HG03045 (cell line): ENCODE measurements around the gene KIF1A.
"Not testable (repeated sequence)": the region's sequence is repeated elsewhere in the genome, so short reads cannot be mapped to it uniquely, and the experiment has no call there.

ENCODE experiments used
- ATAC-seq: cut with Tn5 transposase; IDR thresholded peaks from one replicate; pipeline ENCODE4 v1.9.1; 2021; ENCODE audit warnings: mild to moderate bottlenecking, moderate library complexity; ENCODE audit not compliant: unreplicated experiment

Gene KIF1A

GRCh38 chr2:240711296-240711695, 108.7 kb downstream of the KIF1A start:
- no peak for ATAC-seq

- ATAC-seq: no peak
These were observed 111.6 kb downstream of the KIF1A start for GRCh38 chr2:240708457-240708856.

GRCh38 chr2:240707821-240708220, 112.2 kb downstream of the KIF1A start:
- ATAC-seq: no peak

- ATAC-seq: no peak
These were observed 112.8 kb downstream of the KIF1A start for GRCh38 chr2:240707043-240707756.

- ATAC-seq: no peak
These were observed 114.7 kb downstream of the KIF1A start for GRCh38 chr2:240705204-240705791.

GRCh38 chr2:240704651-240705050, 115.4 kb downstream of the KIF1A start:
- ATAC-seq: no peak

- no peak for ATAC-seq
These were observed 116.3 kb downstream of the KIF1A start for GRCh38 chr2:240703417-240704341.

GRCh38 chr2:240702640-240703011, 117.4 kb downstream of the KIF1A start:
- ATAC-seq: no peak

- ATAC-seq: no peak
These were observed 118.0 kb downstream of the KIF1A start for GRCh38 chr2:240701736-240702639.

GRCh38 chr2:240701091-240701735, 118.8 kb downstream of the KIF1A start:
- ATAC-seq: no peak

GRCh38 chr2:240700616-240701015, 119.4 kb downstream of the KIF1A start:
- ATAC-seq: not testable (repeated sequence)

- ATAC-seq: not testable (repeated sequence)
These were observed 120.2 kb downstream of the KIF1A start for GRCh38 chr2:240699835-240700234.

GRCh38 chr2:240698852-240699561, 121.0 kb downstream of the KIF1A start:
- not testable (repeated sequence) for ATAC-seq

- not testable (repeated sequence) for ATAC-seq
These were observed 123.5 kb downstream of the KIF1A start for GRCh38 chr2:240696469-240696868.

GRCh38 chr2:240695593-240695992, 124.4 kb downstream of the KIF1A start:
- ATAC-seq: not testable (repeated sequence)

GRCh38 chr2:240694304-240694703, 125.7 kb downstream of the KIF1A start:
- ATAC-seq: not testable (repeated sequence)

GRCh38 chr2:240692583-240693561, 127.1 kb downstream of the KIF1A start:
- ATAC-seq: not testable (repeated sequence)
